AG04450 (cell line): ENCODE results near the gene PMVK. TPM values are rescaled to one million over a fixed set of nuclear protein-coding genes. Genes with fewer than 3 reads are reported as not detected.

Experiments
- CTCF ChIA-PET: fragments of 300-600, 350-600 bp; formaldehyde crosslinking; extraction: SDS; loops from one replicate; lab custom pipeline; 2022; ENCODE audit warnings: antibody characterized with exemption, inconsistent platforms; lab: Charles Lee
- POLR2A ChIA-PET: fragments of 350-600 bp; formaldehyde crosslinking; extraction: SDS; loops from one replicate; lab custom pipeline; 2021; ENCODE audit warnings: antibody characterized with exemption, inconsistent platforms; lab: Yijun Ruan, JAX
- DNase-seq: peaks from one replicate; pipeline ENCODE4 v3.0.0-alpha.2; 2011; ENCODE audit warnings: low read depth, low spot score
- H3K27ac ChIP-seq: one replicate; pipeline ENCODE4 v1.5.1; 2012; ENCODE audit warnings: low read depth, low read length, control low read depth
- H3K27me3 ChIP-seq: one replicate; pipeline ENCODE4 v1.6.0; 2012; ENCODE audit warnings: low read length; ENCODE audit not compliant: control insufficient read depth, insufficient read depth
- H3K4me3 ChIP-seq: 2 replicates; pipeline ENCODE4 v1.5.1; 2011; ENCODE audit warnings: mild to moderate bottlenecking, low read depth, low read length, control low read depth
- H3K9me3 ChIP-seq: 2 replicates; pipeline ENCODE4 v1.5.1; 2012; ENCODE audit warnings: low read length; ENCODE audit not compliant: control insufficient read depth, insufficient read depth
- CTCF ChIP-seq: IDR thresholded peaks from 2 replicates; pipeline ENCODE4 v1.5.1; 2011; ENCODE audit warnings: low read depth, low read length, control low read depth, inconsistent platforms
- polyA plus RNA-seq: library from polyadenylated mRNA; depleted of rRNA; stranded (reverse); fragments of >200 nt; gene quantifications from 2 replicates; pipeline ENCODE4 v1.2.3, GENCODE V29; 2011; rRNA removed
- small RNA-seq: library from RNA; depleted of rRNA; stranded (forward); fragments of <200 nt; gene quantifications from one replicate; pipeline ENCODE3, GENCODE V24; 2012; ENCODE audit warnings: low read depth; ENCODE audit not compliant: insufficient read length

Gene PMVK
- polyA plus RNA-seq, 1 experiment, result 21.0 TPM

- ChIA-PET CTCF (interaction anchor here (0.6 to 3.9 kb wide), 18 partner anchors 10 to 634 kb away, joined by 3 to 33 read pairs (median 5); partner anchors contain the start of gene KCNN3), POLR2A (interaction anchor here (0.6 to 1.8 kb wide), 3 partner anchors 209 to 397 kb away, joined by 4 to 7 read pairs (median 5); no protein-coding TSS in a partner anchor)
- H3K9me3 ChIP-seq, result no peaks in the 10 kb centered on the region
- no peak for DNase-seq
- TF ChIP-seq CTCF, result no peak
- H3K27me3 ChIP-seq, result peaks cover 57% of the 10 kb centered on the region
- no peak overlapping the region for H3K4me3 ChIP-seq
- no peak overlapping the region for H3K27ac ChIP-seq
These were observed 57.5 kb downstream of the PMVK start for GRCh38 chr1:154879038-154879421.

DNA sequence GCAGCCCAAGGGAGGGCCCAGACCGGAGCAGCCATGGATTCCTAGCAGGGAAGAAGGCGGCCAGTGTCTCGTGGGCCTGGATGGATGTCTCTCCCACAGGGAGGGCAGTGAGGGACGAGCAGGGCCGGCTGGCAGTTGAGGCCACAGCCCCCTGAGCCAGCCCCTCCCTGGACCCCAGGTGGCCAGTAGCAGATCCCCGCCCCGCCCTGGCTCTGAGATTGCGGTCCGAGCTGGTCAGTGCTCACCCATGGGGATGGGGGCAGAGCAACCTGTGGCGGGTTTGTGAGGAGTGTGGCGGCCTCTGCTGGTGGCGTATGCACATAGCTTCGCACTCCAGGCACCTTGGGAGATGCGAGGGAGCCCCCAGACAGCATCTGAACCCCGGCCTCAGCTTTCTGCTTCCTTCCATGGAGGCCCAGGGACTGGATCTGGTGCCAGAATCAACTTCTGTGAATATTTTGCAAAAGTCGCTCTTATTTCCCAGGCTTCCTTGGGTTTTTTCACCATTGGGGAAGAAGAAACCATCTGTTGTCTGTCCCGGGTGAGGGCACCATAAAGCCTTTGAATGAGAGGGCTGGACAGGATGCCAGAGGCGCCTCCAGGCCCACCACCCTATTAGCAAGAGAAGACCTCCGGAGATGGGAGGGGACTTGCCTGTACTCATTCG, 58.0 kb downstream of the PMVK start:
- Histone ChIP-seq H3K4me3 (no peak overlapping the region), H3K27me3 (peaks cover 59% of the 10 kb centered on the region), H3K27ac (no peak overlapping the region), H3K9me3 (no peaks in the 10 kb centered on the region)
- TF ChIP-seq CTCF, result peak; percentile 84
- ChIA-PET CTCF (interaction anchor here (0.6 to 3.9 kb wide), 17 partner anchors 9 to 398 kb away, joined by 3 to 33 read pairs (median 5); partner anchors contain the start of gene KCNN3), POLR2A (interaction anchor here (0.6 to 1.8 kb wide), 4 partner anchors 118 to 396 kb away, joined by 3 to 7 read pairs (median 4); no protein-coding TSS in a partner anchor)
- DNase-seq, result peak; percentile 30

DNA sequence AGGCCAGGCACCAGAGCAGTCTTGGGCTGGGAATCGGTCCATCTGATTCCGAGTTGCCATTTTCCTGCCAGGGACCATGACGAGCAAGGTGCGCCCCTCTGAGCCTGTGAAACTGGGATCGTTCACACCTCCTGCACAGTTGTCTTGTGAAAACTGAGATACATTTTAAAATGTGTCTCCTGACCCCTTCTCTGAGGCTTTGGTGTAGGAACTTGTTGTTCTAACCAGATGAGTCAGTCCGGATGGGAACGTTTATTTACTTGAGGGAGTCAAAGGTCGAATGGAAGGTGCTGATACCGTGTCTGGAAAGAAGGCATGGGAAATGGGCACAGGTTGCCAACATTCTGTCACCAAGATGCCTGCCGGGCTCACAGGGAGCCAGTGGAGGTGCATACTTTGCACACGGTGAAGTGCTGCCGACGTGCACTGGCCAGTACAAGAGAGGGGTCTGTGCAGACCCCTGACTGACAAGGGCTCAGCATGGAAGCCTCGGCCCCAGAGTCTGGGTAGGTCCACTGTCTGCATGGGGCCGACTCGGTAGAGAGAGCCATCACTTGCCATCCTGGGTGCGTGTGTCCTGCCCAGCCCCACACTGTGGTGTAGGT, 59.0 kb downstream of the PMVK start:
- Histone ChIP-seq H3K4me3 (no peak overlapping the region), H3K27me3 (peaks cover 58% of the 10 kb centered on the region), H3K27ac (no peak overlapping the region), H3K9me3 (no peaks in the 10 kb centered on the region)
- no peak for DNase-seq
- no peak for TF ChIP-seq CTCF
- POLR2A ChIA-PET, result interaction anchor here (0.6 to 1.8 kb wide), 2 partner anchors 153 to 318 kb away, joined by 3 to 7 read pairs; no protein-coding TSS in a partner anchor
- CTCF ChIA-PET, result interaction anchor here (0.9 to 3.9 kb wide), 6 partner anchors 8 to 397 kb away, joined by 3 to 33 read pairs (median 13); partner anchors contain the start of gene KCNN3

GRCh38 chr1:154876842-154877369, 59.6 kb downstream of the PMVK start:
- POLR2A ChIA-PET, result interaction anchor here (0.6 kb wide), 1 partner anchor 153 kb away, joined by 3 read pairs; no protein-coding TSS in a partner anchor
- H3K4me3 ChIP-seq, result no peak overlapping the region
- TF ChIP-seq CTCF, result no peak
- H3K27me3 ChIP-seq, result peaks cover 55% of the 10 kb centered on the region
- no peak overlapping the region for H3K27ac ChIP-seq
- no peaks in the 10 kb centered on the region for H3K9me3 ChIP-seq
- no peak for DNase-seq
- CTCF ChIA-PET, result interaction anchor here (1.4 to 3.9 kb wide), 3 partner anchors 17 to 397 kb away, joined by 4 to 13 read pairs (median 8); no protein-coding TSS in a partner anchor

Small RNAs within 50 kb of the gene (small RNA-seq; reads per million reads assigned to genes)
- gene MIR4258, result not detected
- not detected for gene RF00017

Other genes with a start within 250 kb of the PMVK start
- 0.02 and 0.09 TPM in 2 replicates for gene KCNN3, start 66.4 kb downstream of the PMVK start, polyA plus RNA-seq
- 72.2 and 87.1 TPM in 2 replicates for gene PBXIP1, start 19.4 kb upstream of the PMVK start, polyA plus RNA-seq
- 18.1 and 19.3 TPM in 2 replicates for gene PYGO2, start 25.1 kb upstream of the PMVK start, polyA plus RNA-seq
- gene SHC1, start 34.0 kb upstream of the PMVK start, polyA plus RNA-seq, result 371 and 409 TPM in 2 replicates
- 66.4 and 81.3 TPM in 2 replicates for gene CKS1B, start 38.0 kb upstream of the PMVK start, polyA plus RNA-seq
- gene FLAD1, start 46.6 kb upstream of the PMVK start, polyA plus RNA-seq, result 21.1 and 30.2 TPM in 2 replicates
- 0.21 TPM in 1 of 2 replicates, not detected in the other for gene LENEP, start 56.9 kb upstream of the PMVK start, polyA plus RNA-seq
- 8.7 and 12.7 TPM in 2 replicates for gene ZBTB7B, start 66.1 kb upstream of the PMVK start, polyA plus RNA-seq
- 0.07 and 0.19 TPM in 2 replicates for gene DCST2, start 97.1 kb upstream of the PMVK start, polyA plus RNA-seq
- gene DCST1, start 97.1 kb upstream of the PMVK start, polyA plus RNA-seq, result not detected in 2 replicates
- gene ADAM15, start 114.6 kb upstream of the PMVK start, polyA plus RNA-seq, result 25.9 and 37.5 TPM in 2 replicates
- 10.1 and 12.9 TPM in 2 replicates for gene EFNA4, start 127.0 kb upstream of the PMVK start, polyA plus RNA-seq
- gene EFNA3, start 142.1 kb upstream of the PMVK start, polyA plus RNA-seq, result 0.51 and 0.56 TPM in 2 replicates
- 1.1 and 1.4 TPM in 2 replicates for gene EFNA1, start 191.2 kb upstream of the PMVK start, polyA plus RNA-seq
- 29.5 and 31.4 TPM in 2 replicates for gene SLC50A1, start 199.1 kb upstream of the PMVK start, polyA plus RNA-seq
- gene DPM3, start 203.8 kb upstream of the PMVK start, polyA plus RNA-seq, result 16.8 and 35.6 TPM in 2 replicates
- 102 and 131 TPM in 2 replicates for gene KRTCAP2, start 236.6 kb upstream of the PMVK start, polyA plus RNA-seq
- gene TRIM46, start 237.1 kb upstream of the PMVK start, polyA plus RNA-seq, result 2.9 and 3.8 TPM in 2 replicates